T-helper 22 cell (primary cell): ENCODE data around the gene ZFP3.
"Not testable (repeated sequence)": the region's sequence is repeated elsewhere in the genome, so short reads cannot be mapped to it uniquely, and the experiment has no call there.

Experiments used
- DNase-seq: peaks from one replicate; pipeline ENCODE4 v3.0.0-alpha.2; 2020; ENCODE audit warnings: low read depth

The ZFP3 gene

GRCh38 chr17:5124896-5125295, 46.6 kb downstream of the ZFP3 start:
- not testable (repeated sequence) for DNase-seq

- no peak for DNase-seq
Measured at GRCh38 chr17:5126719-5127488, 48.6 kb downstream of the ZFP3 start.

GRCh38 chr17:5127910-5128309, 49.6 kb downstream of the ZFP3 start:
- DNase-seq: no peak

- not testable (repeated sequence) for DNase-seq
Measured at GRCh38 chr17:5128387-5128786, 50.1 kb downstream of the ZFP3 start.

GRCh38 chr17:5128905-5129535, 50.8 kb downstream of the ZFP3 start:
- DNase-seq: no peak

GRCh38 chr17:5129770-5130169, 51.5 kb downstream of the ZFP3 start:
- DNase-seq: not testable (repeated sequence)

- not testable (repeated sequence) for DNase-seq
Measured at GRCh38 chr17:5130261-5130660, 52.0 kb downstream of the ZFP3 start.

- DNase-seq: not testable (repeated sequence)
Measured at GRCh38 chr17:5130687-5131086, 52.4 kb downstream of the ZFP3 start.

- DNase-seq: no peak
Measured at GRCh38 chr17:5131146-5131715, 53.0 kb downstream of the ZFP3 start.

- DNase-seq: not testable (repeated sequence)
Measured at GRCh38 chr17:5131799-5132502, 53.7 kb downstream of the ZFP3 start.

GRCh38 chr17:5132503-5133225, 54.4 kb downstream of the ZFP3 start:
- DNase-seq: not testable (repeated sequence)

- DNase-seq: no peak
Measured at GRCh38 chr17:5133311-5133710, 55.0 kb downstream of the ZFP3 start.

GRCh38 chr17:5133961-5134360, 55.7 kb downstream of the ZFP3 start:
- DNase-seq: not testable (repeated sequence)

GRCh38 chr17:5134571-5134970, 56.3 kb downstream of the ZFP3 start:
- DNase-seq: not testable (repeated sequence)

GRCh38 chr17:5135131-5135712, 57.0 kb downstream of the ZFP3 start:
- not testable (repeated sequence) for DNase-seq

- no peak for DNase-seq
Measured at GRCh38 chr17:5135726-5136579, 57.7 kb downstream of the ZFP3 start.

- not testable (repeated sequence) for DNase-seq
Measured at GRCh38 chr17:5136580-5137412, 58.5 kb downstream of the ZFP3 start.

- DNase-seq: not testable (repeated sequence)
Measured at GRCh38 chr17:5137511-5138197, 59.4 kb downstream of the ZFP3 start.

- DNase-seq: not testable (repeated sequence)
Measured at GRCh38 chr17:5138198-5138544, 59.9 kb downstream of the ZFP3 start.
